HepG2 (cell line): Measurements from ENCODE around the gene TNFRSF1B. TPM values are rescaled to one million over a fixed set of nuclear protein-coding genes. Genes with fewer than 3 reads are reported as not detected.

Experiments
- ATAC-seq: fragments of 200-7000 bp; cut with Tn5 transposase; 3 replicates; pipeline ENCODE4 v1.9.1; 2020; ENCODE audit warnings: mild to moderate bottlenecking, moderate library complexity
- BruUV-seq: library from RNA; stranded (reverse); fragments of 400-500 nt; replicated peaks from 2 replicates; lab custom pipeline; 2021; lab: Mats Ljungman, UMichigan
- CTCF ChIA-PET: fragments of 300-600 bp; formaldehyde crosslinking; extraction: SDS; loops from one replicate; lab custom pipeline; 2021; ENCODE audit warnings: low total read pairs, inconsistent platforms, low intra/inter-chr PET ratio; lab: Yijun Ruan, JAX
- POLR2A ChIA-PET: fragments of 350-600 bp; sonication (Branson Sonifier 250); formaldehyde crosslinking; loops from one replicate; lab custom pipeline; 2020; ENCODE audit warnings: antibody characterized with exemption, inconsistent platforms; lab: Yijun Ruan, JAX
- DNase-seq: peaks from one replicate; pipeline ENCODE4 v3.0.0-alpha.2; 2015; ENCODE audit warnings: low spot score
- FAIRE-seq: peaks from 3 replicates; lab custom pipeline; 2011; peaks lifted over from hg19 to GRCh38; lab: Jason Lieb, UNC
- H2AFZ ChIP-seq: one replicate; pipeline ENCODE4 v1.6.1; 2011; ENCODE audit warnings: low read length, inconsistent platforms
- H3K27ac ChIP-seq: fragments of 300-600 bp; 3 replicates; pipeline ENCODE4 v1.8.0; 2011; ENCODE audit warnings: mixed run types, mild to moderate bottlenecking, mixed read lengths, low read length, inconsistent platforms; ENCODE audit not compliant: insufficient read depth; ENCODE audit errors: extremely low read length
- H3K27me3 ChIP-seq, 2 experiments: fragments of 200-600 bp in 1 of 2; 2 replicates in 1 of 2; 3 replicates in 1 of 2; pipeline versions ENCODE4 v1.6.0 to v1.8.0; 2011; ENCODE audit warnings: low read length in 2 of 2, mild to moderate bottlenecking in 2 of 2, moderate library complexity in 2 of 2, inconsistent platforms in 1 of 2; ENCODE audit not compliant: insufficient read depth in 2 of 2, control insufficient read depth in 1 of 2
- H3K36me3 ChIP-seq, 2 experiments: fragments of 200-600 bp in 1 of 2; replicated peaks in 1 of 2; 2 replicates in 1 of 2; 3 replicates in 1 of 2; pipeline versions ENCODE4 v1.5.1 to v1.8.0; 2011; ENCODE audit warnings: low read length in 2 of 2, inconsistent platforms in 1 of 2; ENCODE audit not compliant: insufficient read depth in 2 of 2, control insufficient read depth in 1 of 2
- H3K4me1 ChIP-seq: 2 replicates; pipeline ENCODE4 v1.5.1; 2012; ENCODE audit warnings: low read length, inconsistent platforms; ENCODE audit not compliant: insufficient read depth
- H3K4me2 ChIP-seq: 2 replicates; pipeline ENCODE4 v1.6.0; 2011; ENCODE audit warnings: low read depth, low read length, inconsistent platforms
- H3K4me3 ChIP-seq, 3 experiments: fragments of 200-600 bp in 1 of 3; sonication (generic), shearing (Covaris generic) in 1 of 3; replicated peaks in 1 of 3; 2 replicates each; pipeline ENCODE4 v1.5.1; 2011 to 2016; ENCODE audit warnings: low read length in 3 of 3, inconsistent platforms in 2 of 3, low read depth in 2 of 3, mild to moderate bottlenecking in 2 of 3, control low read depth in 1 of 3, mixed read lengths in 1 of 3; ENCODE audit not compliant: insufficient read depth in 1 of 3
- H3K79me2 ChIP-seq: one replicate; pipeline ENCODE4 v1.6.1; 2011; ENCODE audit warnings: low read length, inconsistent platforms; ENCODE audit not compliant: insufficient read depth
- H3K9ac ChIP-seq: 2 replicates; pipeline ENCODE4 v1.6.0; 2011; ENCODE audit warnings: mild to moderate bottlenecking, low read depth, low read length, inconsistent platforms; ENCODE audit not compliant: insufficient read depth
- H3K9me3 ChIP-seq: 2 replicates; pipeline ENCODE4 v1.5.1; 2012; ENCODE audit warnings: mild to moderate bottlenecking, low read length
- H4K20me1 ChIP-seq: 2 replicates; pipeline ENCODE4 v1.6.0; 2011; ENCODE audit warnings: inconsistent platforms, mild to moderate bottlenecking, low read length, moderate library complexity; ENCODE audit not compliant: insufficient read depth
- FOSL2 ChIP-seq: sonication (generic); formaldehyde crosslinking; IDR thresholded peaks from 2 replicates; pipeline ENCODE4 v1.4.0; 2020; ENCODE audit warnings: missing genetic modification reagents
- GMEB2 ChIP-seq: IDR thresholded peaks from 2 replicates; pipeline ENCODE4 v1.6.1; 2016; ENCODE audit warnings: missing biosample characterization, missing genetic modification reagents, low read depth
- PPARG ChIP-seq: conservative IDR thresholded peaks from 2 replicates; pipeline ENCODE4 v1.6.1; 2016; ENCODE audit warnings: missing biosample characterization, missing genetic modification reagents
- ZNF768 ChIP-seq: sonication (generic); formaldehyde crosslinking; IDR thresholded peaks from 2 replicates; pipeline ENCODE4 v1.4.0; 2020; ENCODE audit warnings: missing genetic modification reagents
- ZNF83 ChIP-seq: sonication (generic); formaldehyde crosslinking; IDR thresholded peaks from 2 replicates; pipeline ENCODE4 v1.4.0; 2020; ENCODE audit warnings: missing genetic modification reagents, mild to moderate bottlenecking, borderline replicate concordance
- WGBS: methylation state at CpG from one replicate; pipeline ENCODE4 v1.1.6; 2017; ENCODE audit warnings: low lambda C conversion rate; 5-methylcytosine and 5-hydroxymethylcytosine counted together
- in situ Hi-C: cut with HindIII; loops from 2 replicates; pipeline ENCODE4 v1.10.0; 2017; ENCODE audit warnings: low pct_unique_long_range_greater_than_20kb; ENCODE audit not compliant: extremely low pct_ligation_motif_present
- intact Hi-C: fragments of 100-400 bp; cut with micrococcal nuclease; formaldehyde crosslinking; loops from one replicate; pipeline ENCODE4 v1.10.0; 2022; ENCODE audit not compliant: unreplicated experiment
- polyA plus RNA-seq, 8 experiments: library from polyadenylated mRNA; depleted of rRNA in 3 of 8; stranded (reverse) in 7 of 8; unstranded in 1 of 8; fragments of >200 nt; fragmentation: Illumina TruSeq in 4 of 8; extraction: Trizol in 4 of 8; gene quantifications; 2 replicates each; pipeline versions ENCODE4 v1.2.1 to v1.2.3, GENCODE V29; 2011 to 2016; ENCODE audit warnings: low read depth in 4 of 8, missing spikeins in 1 of 8, mixed read lengths in 1 of 8; ENCODE audit not compliant: insufficient read depth in 1 of 8
- total RNA-seq, 5 experiments: library from RNA; depleted of rRNA; stranded (reverse); fragments of >200 nt; fragmentation: Illumina TruSeq; extraction: Trizol; gene quantifications; 2 replicates each; pipeline ENCODE4 v1.2.3, GENCODE V29; 2016; ENCODE audit warnings: low read depth in 1 of 5

Gene TNFRSF1B
- total and polyA plus RNA-seq, 2 of the 13 experiments (the other 11 are each of a cell fraction or from before 2014, with no cell fraction given) = 0.04 to 0.11 TPM

GRCh38 chr1:12159816-12160215 is 7.0 kb upstream of the TNFRSF1B start:
- H3K79me2 ChIP-seq = no peaks in the 10 kb centered on the region
- no peak overlapping the region for H3K4me3 ChIP-seq
- no peak overlapping the region for H3K4me2 ChIP-seq
- DNase-seq (no peak), FAIRE-seq (no peak), ATAC-seq (no peak)
- H2AFZ ChIP-seq = no peak overlapping the region
- CTCF ChIA-PET = no interaction called here
- 29% methylated on average over 7 of the region's 7 CpGs for WGBS
- in situ Hi-C loops (no loop called here), intact Hi-C loops (no loop called here)
- no peak overlapping the region for H3K9ac ChIP-seq
- POLR2A ChIA-PET = no interaction called here
- peaks cover 0 to 2% of the 10 kb centered on the region in 2 experiments; a peak in 2 of 5 replicates for H3K27me3 ChIP-seq
- H4K20me1 ChIP-seq = no peaks in the 10 kb centered on the region
- H3K36me3 ChIP-seq = no peaks in the 10 kb centered on the region
- TF ChIP-seq FOSL2 (CRISPR knock-in tag) (peak; percentile 46), GMEB2 (CRISPR knock-in tag) (no peak), PPARG (CRISPR knock-in tag) (0 out of 2 replicates have a peak, but pooled peaks have one; percentile 44)
- no peak overlapping the region for H3K27ac ChIP-seq
- H3K9me3 ChIP-seq = no peaks in the 10 kb centered on the region
- H3K4me1 ChIP-seq = peaks cover 25% of the 10 kb centered on the region
- BruUV-seq = no TSS peak

- BruUV-seq = no TSS peak
- FAIRE-seq (no peak), DNase-seq (no peak), ATAC-seq (no peak)
- Histone ChIP-seq H3K79me2 (no peaks in the 10 kb centered on the region), H3K27me3 (peaks cover 0 to 9% of the 10 kb centered on the region in 2 experiments; a peak in 2 of 5 replicates), H2AFZ (no peak overlapping the region), H3K9ac (no peak overlapping the region), H3K9me3 (no peaks in the 10 kb centered on the region), H3K27ac (no peak overlapping the region), H3K4me3 (no peak overlapping the region), H3K4me2 (no peak overlapping the region), H4K20me1 (no peaks in the 10 kb centered on the region), H3K4me1 (peaks cover 25% of the 10 kb centered on the region), H3K36me3 (no peaks in the 10 kb centered on the region)
- TF ChIP-seq ZNF83 (CRISPR knock-in tag) (no peak), ZNF768 (CRISPR knock-in tag) (peak; percentile 90)
- ChIA-PET POLR2A (no interaction called here), CTCF (no interaction called here)
- WGBS = no CpG with 5 or more reads among the region's 2 CpGs
- in situ Hi-C loops (no loop called here), intact Hi-C loops (no loop called here)
These were observed 5.5 kb upstream of the TNFRSF1B start for GRCh38 chr1:12161324-12161661.
